ENCODE measurements around the gene LRRFIP1.
"Not testable (repeated sequence)": the region's sequence is repeated elsewhere in the genome, so short reads cannot be mapped to it uniquely, and the experiment has no call there.

The LRRFIP1 gene

DNA sequence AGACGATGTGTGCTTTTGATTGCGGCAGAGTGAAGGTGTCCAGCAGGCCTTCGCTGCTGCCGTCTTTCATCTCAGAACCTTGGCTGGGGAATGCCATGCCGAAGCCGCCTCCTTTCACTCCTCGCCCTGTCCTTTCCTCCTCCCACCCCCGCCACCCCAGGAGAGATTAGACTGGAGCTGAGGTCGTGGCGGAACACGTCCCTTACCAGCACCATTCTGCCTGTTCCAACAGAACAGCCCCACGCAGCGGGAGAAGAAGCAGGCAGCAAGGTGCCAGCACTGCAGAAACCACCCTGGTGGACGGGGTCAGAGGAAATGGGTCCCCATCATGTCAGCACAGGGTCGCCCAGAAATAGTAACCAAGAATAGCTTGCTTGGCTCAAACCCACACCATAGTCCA lies 146.4 kb downstream of the LRRFIP1 start:
- TF ChIP-seq, protein P1, sequence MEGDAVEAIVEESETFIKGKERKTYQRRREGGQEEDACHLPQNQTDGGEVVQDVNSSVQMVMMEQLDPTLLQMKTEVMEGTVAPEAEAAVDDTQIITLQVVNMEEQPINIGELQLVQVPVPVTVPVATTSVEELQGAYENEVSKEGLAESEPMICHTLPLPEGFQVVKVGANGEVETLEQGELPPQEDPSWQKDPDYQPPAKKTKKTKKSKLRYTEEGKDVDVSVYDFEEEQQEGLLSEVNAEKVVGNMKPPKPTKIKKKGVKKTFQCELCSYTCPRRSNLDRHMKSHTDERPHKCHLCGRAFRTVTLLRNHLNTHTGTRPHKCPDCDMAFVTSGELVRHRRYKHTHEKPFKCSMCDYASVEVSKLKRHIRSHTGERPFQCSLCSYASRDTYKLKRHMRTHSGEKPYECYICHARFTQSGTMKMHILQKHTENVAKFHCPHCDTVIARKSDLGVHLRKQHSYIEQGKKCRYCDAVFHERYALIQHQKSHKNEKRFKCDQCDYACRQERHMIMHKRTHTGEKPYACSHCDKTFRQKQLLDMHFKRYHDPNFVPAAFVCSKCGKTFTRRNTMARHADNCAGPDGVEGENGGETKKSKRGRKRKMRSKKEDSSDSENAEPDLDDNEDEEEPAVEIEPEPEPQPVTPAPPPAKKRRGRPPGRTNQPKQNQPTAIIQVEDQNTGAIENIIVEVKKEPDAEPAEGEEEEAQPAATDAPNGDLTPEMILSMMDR (conservative IDR thresholded peaks at IDR 0.05; ENCODE audit: low read depth, low read length), result no peak
- no peak overlapping the region for H3K4me3 ChIP-seq (ENCODE audit: low read length)
- DNase-seq (ENCODE audit: low read depth), result no peak

DNA sequence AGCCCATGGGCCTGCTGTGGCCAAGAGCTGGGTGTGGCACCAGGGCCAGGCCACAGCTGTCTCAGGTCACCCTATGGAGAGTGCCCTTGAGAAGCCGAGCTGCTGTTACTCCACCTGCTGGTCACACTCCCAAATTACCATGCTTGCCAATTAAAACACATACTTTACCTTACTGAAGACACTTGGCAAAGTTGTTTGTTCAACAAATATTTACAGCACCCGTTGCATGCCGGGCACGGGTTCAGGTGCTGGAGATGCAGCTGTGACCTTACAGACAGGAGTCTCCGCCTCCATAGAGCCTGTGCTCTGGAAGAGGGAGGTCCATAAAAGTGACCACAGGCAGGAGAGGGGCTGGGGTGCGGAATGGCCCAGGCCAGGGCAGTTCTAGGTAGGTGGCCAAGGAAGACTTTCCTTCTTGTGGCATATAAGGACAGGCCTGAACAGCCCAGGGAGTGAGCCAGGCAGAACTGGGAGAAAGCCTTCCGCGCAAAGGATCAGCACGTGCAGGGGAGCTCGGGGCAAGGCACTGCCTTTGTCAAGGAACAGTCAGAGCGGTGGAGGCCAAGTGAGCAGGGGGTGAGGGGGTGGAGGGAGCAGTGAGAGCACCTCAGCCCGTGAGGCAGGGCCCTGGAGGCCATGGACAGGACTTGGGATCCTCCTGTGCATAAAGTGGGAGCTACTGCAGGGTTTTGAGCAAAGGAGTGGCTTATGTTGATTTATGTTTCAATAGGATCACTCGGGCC lies 147.6 kb downstream of the LRRFIP1 start:
- no peak overlapping the region for H3K4me3 ChIP-seq (ENCODE audit: low read length)
- TF ChIP-seq, protein P1 (conservative IDR thresholded peaks at IDR 0.05; ENCODE audit: low read depth, low read length), result peak; percentile 72
- DNase-seq (ENCODE audit: low read depth), result no peak

DNA sequence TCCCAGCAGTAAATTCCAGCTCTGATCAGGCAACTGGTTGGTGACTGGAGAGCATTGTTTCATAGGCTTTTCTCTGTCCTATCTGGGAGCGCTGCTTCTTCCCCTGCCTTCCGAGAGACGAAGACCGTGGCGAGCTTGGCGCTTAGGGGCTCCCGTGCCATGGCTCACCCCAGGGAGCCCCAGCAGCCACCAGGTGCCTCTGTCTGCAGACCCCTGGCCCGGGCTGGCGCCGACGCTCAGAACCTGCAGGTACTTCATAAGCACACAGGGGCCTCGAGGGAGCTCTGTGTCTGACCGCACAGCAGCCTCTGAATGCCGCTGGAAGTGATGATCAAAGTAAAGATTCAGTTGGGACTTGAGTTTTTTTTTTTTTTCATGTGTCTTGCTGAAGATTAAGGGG lies 152.1 kb downstream of the LRRFIP1 start:
- DNase-seq (ENCODE audit: low read depth), result no peak
- TF ChIP-seq, protein P1 (conservative IDR thresholded peaks at IDR 0.05; ENCODE audit: low read depth, low read length), result no peak
- no peak overlapping the region for H3K4me3 ChIP-seq (ENCODE audit: low read length)

DNA sequence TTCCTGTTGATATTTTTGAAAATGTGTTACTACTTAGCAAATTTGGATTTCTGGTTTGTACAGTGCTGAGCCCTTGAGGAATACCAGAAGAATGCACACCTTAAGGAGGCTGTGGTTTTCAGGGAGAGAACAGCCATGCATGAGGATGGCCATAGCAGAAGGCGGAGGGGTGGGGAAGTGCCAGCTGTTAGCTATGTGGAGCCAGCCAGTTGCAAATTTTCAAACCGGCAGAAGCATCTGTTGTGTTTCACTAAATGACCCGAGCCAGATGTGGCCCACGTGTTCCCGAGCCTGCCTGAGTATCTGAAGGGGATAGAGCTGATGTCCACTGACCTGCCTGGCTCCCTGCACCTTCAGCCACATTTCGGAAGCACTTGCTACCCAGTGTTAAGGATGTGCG lies 154.8 kb downstream of the LRRFIP1 start:
- TF ChIP-seq, protein P1 (conservative IDR thresholded peaks at IDR 0.05; ENCODE audit: low read depth, low read length), result no peak
- H3K4me3 ChIP-seq (ENCODE audit: low read length), result no peak overlapping the region
- no peak for DNase-seq (ENCODE audit: low read depth)

DNA sequence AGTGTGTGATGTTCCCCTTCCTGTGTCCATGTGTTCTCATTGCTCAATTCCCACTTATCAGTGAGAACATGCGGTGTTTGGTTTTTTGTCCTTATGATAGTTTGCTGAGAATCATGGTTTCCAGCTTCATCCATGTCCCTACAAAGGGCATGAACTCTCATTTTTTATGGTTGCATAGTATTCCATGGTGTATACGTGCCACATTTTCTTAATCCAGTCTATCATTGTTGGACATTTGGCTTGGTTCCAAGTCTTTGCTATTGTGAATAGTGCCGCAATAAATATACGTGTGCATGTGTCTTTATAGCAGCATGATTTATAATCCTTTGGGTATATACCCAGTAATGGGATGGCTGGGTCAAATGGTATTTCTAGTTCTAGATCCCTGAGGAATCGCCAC lies 156.3 kb downstream of the LRRFIP1 start:
- not testable (repeated sequence) for H3K4me3 ChIP-seq (ENCODE audit: low read length); DNase-seq (ENCODE audit: low read depth)

DNA sequence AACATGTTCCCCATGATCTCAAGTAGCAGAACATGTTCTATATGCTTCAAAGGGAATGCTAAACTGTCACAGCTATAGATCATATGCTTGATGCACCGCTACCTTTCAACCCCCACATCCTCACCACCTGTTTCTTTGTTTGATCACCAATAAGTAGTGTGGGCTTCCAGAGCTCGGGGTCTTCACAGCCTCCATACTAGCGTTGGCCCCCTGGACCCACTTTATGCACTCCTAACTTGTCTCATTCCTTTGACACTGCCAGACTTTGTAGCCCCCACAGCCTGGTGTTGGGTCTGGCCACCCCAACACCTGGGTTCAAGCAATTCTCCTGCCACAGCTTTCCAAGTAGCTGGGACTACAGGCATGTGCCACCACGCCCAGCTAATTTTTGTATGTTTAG lies 159.5 kb downstream of the LRRFIP1 start:
- no peak overlapping the region for H3K4me3 ChIP-seq (ENCODE audit: low read length)
- DNase-seq (ENCODE audit: low read depth), result no peak
- TF ChIP-seq, protein P1 (conservative IDR thresholded peaks at IDR 0.05; ENCODE audit: low read depth, low read length), result no peak

DNA sequence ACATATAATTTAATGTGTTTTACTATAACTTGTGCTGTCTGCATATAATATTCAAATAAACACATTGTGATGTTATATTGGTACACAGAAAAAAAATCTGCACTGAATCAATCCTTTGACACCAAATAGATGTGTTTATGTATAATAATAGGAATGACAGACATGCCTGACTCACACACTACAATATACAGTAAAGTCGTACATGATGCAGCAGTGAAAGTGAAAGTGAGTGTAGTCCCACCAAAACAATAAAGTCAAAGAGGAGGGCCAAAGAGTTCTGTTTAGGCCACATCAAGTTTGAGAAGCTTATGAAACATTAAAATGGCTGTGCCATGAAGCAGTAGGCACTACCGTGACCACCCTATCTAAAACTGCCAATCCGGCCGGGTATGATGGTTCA lies 163.0 kb downstream of the LRRFIP1 start:
- TF ChIP-seq, protein P1 (conservative IDR thresholded peaks at IDR 0.05; ENCODE audit: low read depth, low read length), result no peak
- H3K4me3 ChIP-seq (ENCODE audit: low read length), result no peak overlapping the region
- no peak for DNase-seq (ENCODE audit: low read depth)
